HG03280 (cell line): ENCODE data around the gene HESX1.

ENCODE experiments used
- ATAC-seq: cut with Tn5 transposase; IDR thresholded peaks from one replicate; pipeline ENCODE4 v1.9.1; 2021; ENCODE audit warnings: mild to moderate bottlenecking, moderate library complexity; ENCODE audit not compliant: unreplicated experiment

The HESX1 gene

GRCh38 chr3:57169108-57169507 lies 30.7 kb downstream of the HESX1 start:
- no peak for ATAC-seq

- no peak for ATAC-seq
Observed at GRCh38 chr3:57168151-57168550, 31.6 kb downstream of the HESX1 start.

GRCh38 chr3:57166660-57167059 lies 33.1 kb downstream of the HESX1 start:
- ATAC-seq = no peak

DNA sequence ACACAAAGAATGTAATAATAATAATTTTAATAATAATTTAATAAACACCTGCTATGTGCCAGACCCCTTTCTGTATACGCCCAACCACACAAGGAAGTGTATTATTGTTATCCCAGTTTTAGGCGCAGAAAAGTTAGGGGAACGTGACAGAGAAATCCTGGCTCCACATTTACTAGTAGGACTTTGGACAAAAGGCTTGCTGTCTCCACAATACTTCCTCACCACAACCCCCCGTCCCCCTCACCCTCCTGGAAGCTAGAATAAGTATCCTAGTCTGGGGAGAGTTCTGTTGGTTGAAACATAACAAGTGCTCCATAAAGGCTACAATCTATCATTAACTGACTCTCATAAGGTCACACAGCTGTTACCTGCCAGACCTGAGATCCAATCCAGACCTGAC lies 34.1 kb downstream of the HESX1 start:
- no peak for ATAC-seq

- ATAC-seq = peak; percentile 61
Observed at GRCh38 chr3:57164657-57165573, 34.9 kb downstream of the HESX1 start, which contains the start of gene IL17RD. Gene IL17RD, minus strand, starts transcription at chr3:57165353. Its CDS starts 67 bp downstream, at chr3:57165286.

GRCh38 chr3:57164217-57164656 lies 35.5 kb downstream of the HESX1 start:
- ATAC-seq = no peak

DNA sequence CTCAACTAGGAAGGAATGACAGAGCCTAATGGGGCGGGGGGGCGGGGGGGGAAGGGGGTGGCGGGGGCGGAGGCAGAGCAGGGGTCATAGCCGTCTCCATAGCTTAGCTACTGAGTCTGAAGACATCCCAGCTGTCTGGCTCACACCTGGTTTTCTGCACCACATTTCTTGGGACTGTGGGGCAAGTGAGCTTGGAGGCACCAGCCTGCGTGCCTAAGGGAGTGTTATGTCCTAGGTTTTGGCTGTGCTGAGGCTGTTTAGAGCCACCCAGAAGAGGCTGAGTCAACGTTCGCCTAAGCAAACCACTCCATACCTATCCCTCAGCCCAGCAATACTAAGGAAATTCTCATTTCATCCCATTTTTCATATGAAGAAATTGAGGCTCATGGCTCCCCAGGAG lies 36.0 kb downstream of the HESX1 start:
- ATAC-seq = no peak

- no peak for ATAC-seq
Observed at GRCh38 chr3:57161915-57162314, 37.9 kb downstream of the HESX1 start.

DNA sequence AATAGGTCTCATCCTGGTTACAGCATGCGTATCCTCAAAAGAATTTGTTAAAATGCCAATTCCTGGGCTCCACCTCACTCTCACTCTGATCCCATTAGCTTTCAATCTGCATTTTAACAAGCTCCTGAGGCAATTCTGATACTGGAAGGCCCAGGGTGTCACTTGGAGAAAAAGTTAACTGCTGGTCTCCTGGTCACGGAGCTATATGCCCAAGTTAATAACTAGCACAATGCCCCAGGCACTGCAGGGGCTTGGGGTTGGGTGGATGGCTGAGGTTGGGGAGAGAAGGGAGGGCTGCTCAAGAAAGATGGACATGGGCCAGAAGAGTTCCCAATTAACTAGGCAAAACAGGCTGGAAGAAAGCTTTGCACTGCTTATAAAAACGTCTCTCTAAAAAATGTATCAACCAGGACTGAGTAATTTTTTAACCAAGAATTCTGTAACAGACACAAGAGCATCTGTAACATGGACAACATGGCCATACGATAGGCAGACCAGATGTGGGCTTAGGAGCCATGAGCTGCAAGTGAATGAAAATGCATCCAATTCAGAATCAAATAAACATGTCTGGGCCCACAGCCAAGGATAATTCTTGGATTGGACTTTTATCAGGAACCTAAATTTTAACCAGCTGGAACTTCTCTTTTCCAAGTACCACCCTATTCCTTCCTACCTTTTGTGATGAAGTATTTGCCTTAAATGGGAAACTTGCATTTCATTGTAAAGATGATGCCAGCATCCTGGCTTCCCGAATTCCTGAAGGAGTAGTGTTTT lies 38.8 kb downstream of the HESX1 start:
- no peak for ATAC-seq

- no peak for ATAC-seq
Observed at GRCh38 chr3:57160076-57160764, 39.6 kb downstream of the HESX1 start.

GRCh38 chr3:57158813-57159738 lies 40.7 kb downstream of the HESX1 start:
- no peak for ATAC-seq

DNA sequence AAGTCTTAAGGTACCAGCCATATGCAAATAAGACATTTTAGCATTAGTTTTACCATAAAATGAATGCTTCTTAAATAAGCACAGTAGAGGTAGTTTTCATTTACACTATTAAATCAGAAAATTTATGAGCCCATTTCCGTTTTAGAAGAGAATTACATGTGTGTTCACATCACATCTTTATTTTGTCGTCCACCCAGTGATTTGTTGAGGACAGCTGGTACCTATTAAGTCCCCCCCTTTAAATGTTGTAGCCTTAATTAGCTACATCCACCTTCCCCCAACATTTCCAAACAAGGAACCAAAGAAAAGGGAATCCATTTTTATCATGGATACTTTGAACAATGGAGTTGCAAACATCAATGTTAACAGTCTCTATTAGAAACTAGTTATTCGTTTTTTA lies 41.5 kb downstream of the HESX1 start:
- ATAC-seq = no peak

- ATAC-seq = no peak
Observed at GRCh38 chr3:57157545-57157944, 42.2 kb downstream of the HESX1 start.

DNA sequence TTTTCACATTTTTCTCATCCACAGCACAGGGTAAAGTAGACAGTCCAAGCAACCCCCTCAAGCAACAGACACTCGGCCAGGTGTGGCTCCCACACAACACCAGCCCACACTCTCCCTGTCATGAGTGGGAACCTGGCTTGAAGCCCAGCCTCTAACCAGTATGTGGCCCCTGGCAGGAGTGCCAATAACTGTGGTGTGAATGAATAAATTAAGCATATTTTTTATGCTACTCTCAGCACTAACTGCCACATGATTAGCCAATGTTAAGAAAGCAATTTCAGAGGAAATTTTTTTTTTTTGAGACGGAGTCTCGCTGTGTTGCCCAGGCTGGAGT lies 44.5 kb downstream of the HESX1 start:
- no peak for ATAC-seq

GRCh38 chr3:57154470-57155309 lies 45.1 kb downstream of the HESX1 start:
- ATAC-seq = no peak

- no peak for ATAC-seq
Observed at GRCh38 chr3:57152151-57153143, 47.3 kb downstream of the HESX1 start.

DNA sequence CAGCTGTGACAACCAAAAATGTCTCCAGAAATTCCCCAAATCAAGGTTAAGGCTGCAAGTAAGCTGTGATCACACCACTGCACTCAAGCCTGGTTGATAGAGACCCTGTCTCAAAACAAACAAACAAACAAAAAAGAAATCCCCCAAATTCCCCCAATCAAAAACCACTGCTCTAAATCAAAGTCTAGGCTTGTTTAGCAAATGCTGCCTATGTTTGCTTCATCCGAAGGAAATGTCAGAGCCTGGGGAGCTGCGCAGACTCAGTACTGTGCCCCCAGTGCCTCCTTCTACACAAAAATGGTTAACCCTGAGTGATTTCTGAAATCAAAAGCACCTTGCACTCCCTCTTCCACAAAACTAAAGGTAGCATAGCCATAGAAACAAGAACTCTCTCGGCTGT lies 48.0 kb downstream of the HESX1 start:
- ATAC-seq = no peak

- ATAC-seq = no peak
Observed at GRCh38 chr3:57151021-57151449, 48.7 kb downstream of the HESX1 start.
